CD4-positive, alpha-beta T cell (primary cell): ENCODE data around the gene FKBP9. TPM values are rescaled to one million over a fixed set of nuclear protein-coding genes. Genes with fewer than 3 reads are reported as not detected.
"Not testable (repeated sequence)": the region's sequence is repeated elsewhere in the genome, so short reads cannot be mapped to it uniquely, and the experiment has no call there.

Source experiments
- ATAC-seq: fragments of 200-7000 bp; cut with Tn5 transposase; one replicate; pipeline ENCODE4 v1.10.0; 2022; ENCODE audit warnings: mild to moderate bottlenecking; ENCODE audit not compliant: poor library complexity
- CTCF ChIA-PET: fragments of 350-600 bp; sonication (Branson Sonifier 250); formaldehyde crosslinking; loops from one replicate; lab custom pipeline; 2021; ENCODE audit warnings: antibody characterized with exemption, inconsistent platforms; lab: Charles Lee
- POLR2A ChIA-PET: fragments of 350-600 bp; sonication (Branson Sonifier 250); formaldehyde crosslinking; loops from one replicate; lab custom pipeline; 2021; ENCODE audit warnings: antibody characterized with exemption, inconsistent platforms; lab: Charles Lee
- DNase-seq, 14 experiments: peaks; one replicate each; pipeline ENCODE4 v3.0.0-alpha.2; 2013 to 2020; ENCODE audit warnings: mixed read lengths in 2 of 14
- H3K27ac ChIP-seq, 2 donors: one replicate each; pipeline versions ENCODE4 v1.5.1 to v1.7.0; 2013; ENCODE audit warnings: low read length in 2 of 2, low read depth in 1 of 2, mild to moderate bottlenecking in 1 of 2
- H3K27me3 ChIP-seq, 2 experiments: 1 replicate in 1 of 2; 2 replicates in 1 of 2; pipeline versions ENCODE4 v1.6.1 to v1.7.0; 2013; ENCODE audit warnings: low read length in 2 of 2, control low read depth in 1 of 2, mild to moderate bottlenecking in 1 of 2, moderate library complexity in 1 of 2; ENCODE audit not compliant: insufficient read depth in 2 of 2, control insufficient read depth in 1 of 2
- H3K36me3 ChIP-seq: one replicate; pipeline ENCODE4 v1.6.1; 2013; ENCODE audit warnings: low read length, control low read depth; ENCODE audit not compliant: insufficient read depth
- H3K4me1 ChIP-seq: one replicate; pipeline ENCODE4 v1.6.1; 2013; ENCODE audit warnings: low read length, control low read depth; ENCODE audit not compliant: insufficient read depth
- H3K4me3 ChIP-seq: one replicate; pipeline ENCODE4 v1.5.1; 2013; ENCODE audit warnings: mild to moderate bottlenecking, low read length, moderate library complexity
- H3K9me3 ChIP-seq, 2 experiments: 1 replicate in 1 of 2; 2 replicates in 1 of 2; pipeline versions ENCODE4 v1.6.1 to v1.7.0; 2013; ENCODE audit warnings: low read length in 2 of 2, mild to moderate bottlenecking in 2 of 2, control low read depth in 1 of 2, moderate library complexity in 1 of 2; ENCODE audit not compliant: control insufficient read depth in 1 of 2, insufficient read depth in 1 of 2
- H3K27ac Mint-ChIP-seq: one replicate; pipeline ENCODE4 v1.8.0; 2020; ENCODE audit warnings: mixed read lengths
- H3K27me3 Mint-ChIP-seq: one replicate; pipeline ENCODE4 v1.8.0; 2021; ENCODE audit warnings: mixed read lengths
- H3K36me3 Mint-ChIP-seq: one replicate; pipeline ENCODE4 v1.8.0; 2021; ENCODE audit warnings: low read depth, mixed read lengths
- H3K4me1 Mint-ChIP-seq: one replicate; pipeline ENCODE4 v1.8.0; 2021; ENCODE audit warnings: low read depth, mixed read lengths
- H3K4me3 Mint-ChIP-seq: one replicate; pipeline ENCODE4 v1.8.0; 2020; ENCODE audit warnings: mild to moderate bottlenecking, mixed read lengths
- H3K9me3 Mint-ChIP-seq: one replicate; pipeline ENCODE4 v1.8.0; 2020; ENCODE audit warnings: mixed read lengths
- CTCF ChIP-seq: fragments of 200-600 bp; IDR thresholded peaks from one replicate; pipeline ENCODE4 v1.8.0; 2022; ENCODE audit warnings: antibody characterized with exemption, mild to moderate bottlenecking
- intact Hi-C, 2 experiments: fragments of 100-400 bp; cut with DNase I in 1 of 2; cut with micrococcal nuclease in 1 of 2; formaldehyde crosslinking; loops; one replicate each; pipeline versions ENCODE4 v1.15.1 to v1.9.0; 2023 to 2025; cut with DNase I, micrococcal nuclease
- total RNA-seq, 174 experiments: library from RNA in 2 of 174; stranded (reverse) in 2 of 174; gene quantifications; one replicate each; pipeline ENCODE4 v1.2.3 and lab custom pipeline; 2021 to 2026

FKBP9 gene
- total RNA-seq, 2 experiments from 2014 or later = not detected

GRCh38 chr7:32915041-32915536, 42.2 kb upstream of the FKBP9 start:
- no peaks in the 10 kb centered on the region for H3K27me3 Mint-ChIP-seq
- H3K9me3 Mint-ChIP-seq = no peaks in the 10 kb centered on the region
- ATAC-seq (no peak), DNase-seq (no peak)
- no peak for TF ChIP-seq CTCF
- no peak overlapping the region for H3K4me3 Mint-ChIP-seq
- CTCF ChIA-PET = no interaction called here
- H3K27ac Mint-ChIP-seq = no peak overlapping the region
- Histone ChIP-seq H3K4me3 (no peak overlapping the region), H3K27me3 (no peaks in the 10 kb centered on the region), H3K9me3 (no peaks in the 10 kb centered on the region), H3K36me3 (no peaks in the 10 kb centered on the region), H3K4me1 (no peaks in the 10 kb centered on the region), H3K27ac (no peak overlapping the region)
- POLR2A ChIA-PET = interaction anchor here (1.4 kb wide), 1 partner anchor 24 kb away, joined by 4 read pairs; the partner anchor contains the start of gene KBTBD2
- no peaks in the 10 kb centered on the region for H3K4me1 Mint-ChIP-seq
- intact Hi-C loops = no loop called here
- H3K36me3 Mint-ChIP-seq = no peaks in the 10 kb centered on the region

- intact Hi-C loops = no loop called here
- no peaks in the 10 kb centered on the region for H3K27me3 Mint-ChIP-seq
- ChIA-PET CTCF (no interaction called here), POLR2A (interaction anchor here (1.4 kb wide), 1 partner anchor 25 kb away, joined by 4 read pairs; the partner anchor contains the start of gene KBTBD2)
- Histone ChIP-seq H3K27me3 (no peaks in the 10 kb centered on the region), H3K36me3 (no peaks in the 10 kb centered on the region), H3K27ac (no peak overlapping the region), H3K9me3 (no peaks in the 10 kb centered on the region), H3K4me1 (no peaks in the 10 kb centered on the region), H3K4me3 (no peak overlapping the region)
- ATAC-seq (no peak), DNase-seq (no peak)
- no peaks in the 10 kb centered on the region for H3K9me3 Mint-ChIP-seq
- no peak overlapping the region for H3K27ac Mint-ChIP-seq
- H3K4me3 Mint-ChIP-seq = no peak overlapping the region
- no peaks in the 10 kb centered on the region for H3K4me1 Mint-ChIP-seq
- no peaks in the 10 kb centered on the region for H3K36me3 Mint-ChIP-seq
- no peak for TF ChIP-seq CTCF
Measured at GRCh38 chr7:32916006-32916405, 41.2 kb upstream of the FKBP9 start.

- H3K4me3 ChIP-seq, H3K27ac ChIP-seq, H3K9me3 Mint-ChIP-seq, H3K27me3 ChIP-seq, H3K27me3 Mint-ChIP-seq, H3K9me3 ChIP-seq, H3K36me3 ChIP-seq, ATAC-seq, H3K4me1 ChIP-seq, H3K4me1 Mint-ChIP-seq, DNase-seq, CTCF ChIA-PET, H3K36me3 Mint-ChIP-seq, H3K27ac Mint-ChIP-seq, H3K4me3 Mint-ChIP-seq, intact Hi-C loops, POLR2A ChIA-PET: not testable (repeated sequence)
Measured at GRCh38 chr7:32916994-32917393, 40.2 kb upstream of the FKBP9 start.

- H3K27me3 Mint-ChIP-seq = no peaks in the 10 kb centered on the region
- H3K36me3 Mint-ChIP-seq = no peaks in the 10 kb centered on the region
- no peaks in the 10 kb centered on the region for H3K9me3 Mint-ChIP-seq
- Histone ChIP-seq H3K27me3 (no peaks in the 10 kb centered on the region), H3K27ac (no peak overlapping the region), H3K4me1 (no peaks in the 10 kb centered on the region), H3K9me3 (no peaks in the 10 kb centered on the region), H3K36me3 (no peaks in the 10 kb centered on the region), H3K4me3 (no peak overlapping the region)
- no peak overlapping the region for H3K27ac Mint-ChIP-seq
- H3K4me3 Mint-ChIP-seq = no peak overlapping the region
- intact Hi-C loops = no loop called here
- no peaks in the 10 kb centered on the region for H3K4me1 Mint-ChIP-seq
- ATAC-seq (no peak), DNase-seq (no peak)
- CTCF ChIA-PET = no interaction called here
- no peak for TF ChIP-seq CTCF
- POLR2A ChIA-PET = no interaction called here
Measured at GRCh38 chr7:32921896-32922295, 35.3 kb upstream of the FKBP9 start.
